GM13976 (cell line): ENCODE data around the gene CABS1.

Experiments
- DNase-seq: peaks from one replicate; pipeline ENCODE4 v3.0.0; 2012; ENCODE audit warnings: low spot score
- CTCF ChIP-seq: IDR thresholded peaks from 2 replicates; pipeline ENCODE4 v1.5.1; 2012; ENCODE audit warnings: borderline replicate concordance, mild to moderate bottlenecking; ENCODE audit not compliant: insufficient read depth; ENCODE audit errors: extremely low read depth, missing control alignments, control extremely low read depth
- in situ Hi-C: fragments of 300-500 bp; cut with MboI; formaldehyde crosslinking; loops from one replicate; pipeline ENCODE4 v1.12.0; 2022; ENCODE audit warnings: low sequenced_read_pairs, mixed read lengths, inconsistent platforms; ENCODE audit not compliant: unreplicated experiment

The CABS1 gene

GRCh38 chr4:70367813-70368212, 33.0 kb downstream of the CABS1 start:
- no peak for TF ChIP-seq CTCF
- in situ Hi-C loops: no loop called here

DNA sequence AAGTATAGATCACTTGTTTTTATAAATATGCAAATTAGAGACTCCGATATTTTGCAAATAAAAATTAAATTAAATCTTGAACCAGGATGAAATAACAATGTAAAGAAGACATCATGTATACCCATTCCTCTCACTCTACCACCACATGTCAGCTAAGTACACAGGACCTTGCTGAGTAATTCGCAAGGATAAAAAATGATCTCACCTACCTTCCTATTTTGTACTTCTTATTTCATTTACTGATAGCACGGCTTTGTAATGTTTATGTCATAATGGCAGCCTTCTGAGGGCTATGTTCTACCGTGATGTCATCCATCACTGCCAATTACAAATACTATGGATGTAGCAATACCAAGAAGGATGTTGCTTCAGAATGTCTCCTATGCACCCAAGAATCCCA, 37.2 kb downstream of the CABS1 start:
- TF ChIP-seq CTCF: no peak
- in situ Hi-C loops: no loop called here
- no peak for DNase-seq

More at GRCh38 chr4:70367813-70368212, 33.0 kb downstream of the CABS1 start:
- no peak for DNase-seq

DNA sequence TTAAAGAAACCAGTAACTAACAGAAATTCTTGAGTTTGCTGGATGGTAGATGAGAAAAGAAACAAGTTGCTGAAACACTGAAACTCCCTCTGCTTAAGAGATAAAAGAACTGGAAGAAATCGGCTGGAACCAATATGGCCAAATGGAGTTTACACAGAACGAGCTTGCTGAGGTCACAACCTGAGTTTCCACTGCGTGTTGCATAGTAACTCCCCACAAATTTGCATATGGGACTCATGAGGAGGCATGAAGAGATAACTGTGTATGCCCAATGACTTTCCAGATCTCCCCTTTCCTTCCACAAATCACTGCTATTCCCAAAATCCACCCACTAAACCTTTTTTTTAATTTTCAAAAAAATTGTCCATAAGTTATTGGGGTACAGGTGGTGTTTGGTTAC, 38.0 kb downstream of the CABS1 start:
- TF ChIP-seq CTCF: no peak
- no peak for DNase-seq
- in situ Hi-C loops: no loop called here

DNA sequence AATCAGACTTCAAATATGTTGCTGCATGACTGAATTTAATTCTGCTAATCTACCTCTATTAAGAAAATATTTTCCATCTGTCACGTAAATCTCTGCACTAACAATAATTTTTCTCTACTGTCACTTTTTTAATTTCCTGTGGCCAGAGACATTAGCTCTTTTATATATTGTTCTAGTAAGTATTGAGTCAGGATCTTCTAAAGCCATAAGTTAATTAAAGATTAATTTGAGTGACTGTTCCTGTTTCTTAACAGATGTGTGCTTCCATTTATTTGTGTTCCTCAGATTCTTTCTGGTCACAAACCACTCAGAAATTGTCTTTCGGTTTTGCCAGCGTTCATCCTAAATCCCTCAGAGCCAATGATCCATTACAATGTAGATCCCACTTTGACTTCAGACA, 45.8 kb downstream of the CABS1 start:
- in situ Hi-C loops: no loop called here
- no peak for DNase-seq
- TF ChIP-seq CTCF: no peak

GRCh38 chr4:70382691-70383181, 48.0 kb downstream of the CABS1 start, which contains the start of gene SMR3B:
SMR3B (plus strand) TSS chr4:70383131; CDS start chr4:70384511, 1,380 bp downstream.
- TF ChIP-seq CTCF: no peak
- no peak for DNase-seq
- in situ Hi-C loops: no loop called here
